Activated CD4-positive, alpha-beta T cell treated with anti-CD3 and anti-CD28 coated beads, Interleukin-2, amount 10 ng/mL, durations not matched to agents 24 days and 14 days (primary cell): Measurements from ENCODE around the gene MSH3. TPM values are rescaled to one million over a fixed set of nuclear protein-coding genes. Genes with fewer than 3 reads are reported as not detected.

Experiments
- DNase-seq: peaks from one replicate; pipeline ENCODE4 v3.0.0; 2022
- H3K27ac Mint-ChIP-seq: one replicate; pipeline ENCODE4 v1.8.0; 2022; ENCODE audit warnings: mild to moderate bottlenecking, mixed read lengths
- H3K27me3 Mint-ChIP-seq: one replicate; pipeline ENCODE4 v1.8.0; 2022; ENCODE audit warnings: mixed read lengths
- H3K36me3 Mint-ChIP-seq: one replicate; pipeline ENCODE4 v1.8.0; 2022; ENCODE audit warnings: low read depth, mild to moderate bottlenecking, mixed read lengths
- H3K4me1 Mint-ChIP-seq: one replicate; pipeline ENCODE4 v1.8.0; 2021; ENCODE audit warnings: mixed read lengths
- H3K4me3 Mint-ChIP-seq: one replicate; pipeline ENCODE4 v1.8.0; 2022; ENCODE audit warnings: mild to moderate bottlenecking, moderate library complexity, mixed read lengths
- H3K9me3 Mint-ChIP-seq: one replicate; pipeline ENCODE4 v1.8.0; 2021; ENCODE audit warnings: mixed read lengths
- intact Hi-C: fragments of 100-400 bp; cut with micrococcal nuclease; formaldehyde crosslinking; loops from one replicate; pipeline ENCODE4 v1.15.1; 2023
- total RNA-seq: library from RNA; stranded (reverse); gene quantifications from 2 replicates; pipeline ENCODE4 v1.2.3, GENCODE V29; 2022

MSH3 gene
- total RNA-seq, 1 donor from 2014 or later: 21.1 TPM

DNA sequence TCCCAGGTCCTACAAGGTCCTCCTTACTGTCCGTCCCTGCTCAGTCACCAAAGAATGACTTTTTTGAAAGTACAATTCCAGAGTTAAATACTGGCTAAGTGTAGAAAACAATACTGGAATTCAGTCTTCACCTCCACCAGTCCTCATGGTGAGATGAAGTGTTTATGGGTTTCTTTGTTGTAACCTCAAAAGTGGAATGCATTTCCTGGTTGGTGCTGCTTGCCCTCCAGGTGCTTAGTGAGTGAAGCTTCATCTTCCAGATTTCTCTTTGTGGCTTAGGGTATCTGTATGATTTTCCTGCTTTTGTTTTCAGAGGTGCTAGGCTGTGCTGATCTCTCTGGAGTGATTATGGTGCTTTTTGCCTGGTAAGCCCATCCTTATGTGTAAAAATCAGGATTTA is 49.8 kb downstream of the MSH3 start:
- Mint-ChIP-seq H3K27ac (no peak overlapping the region), H3K4me3 (no peak overlapping the region), H3K36me3 (peaks cover 34% of the 10 kb centered on the region), H3K9me3 (no peaks in the 10 kb centered on the region), H3K4me1 (peaks cover 13% of the 10 kb centered on the region), H3K27me3 (no peaks in the 10 kb centered on the region)
- intact Hi-C loops: no loop called here
- DNase-seq: no peak

DNA sequence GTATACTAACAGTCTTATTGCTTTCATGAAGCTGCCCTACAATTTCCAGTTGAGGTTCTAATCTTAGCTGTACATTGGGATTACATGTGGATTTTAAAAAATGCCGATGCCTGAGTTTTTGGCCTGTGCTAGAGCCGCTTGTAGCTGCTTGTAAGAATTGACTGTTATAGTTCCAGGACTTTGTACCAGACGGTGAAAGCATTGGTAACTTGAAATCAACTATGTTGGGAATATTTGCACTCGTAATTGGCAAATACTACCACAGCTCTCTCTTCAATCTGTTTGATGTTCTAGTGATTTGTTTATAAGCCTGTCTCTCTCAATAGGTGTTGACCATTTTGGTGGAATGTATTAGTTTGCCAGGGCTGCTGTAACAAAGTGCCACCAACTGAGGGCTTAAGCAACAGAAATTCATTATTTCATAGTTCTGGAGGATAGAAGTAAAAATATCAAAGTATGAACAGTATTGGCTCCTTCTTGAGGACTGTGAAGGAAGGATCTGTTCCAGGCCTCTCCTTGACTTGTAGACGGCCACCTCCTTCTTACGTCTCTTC is 50.8 kb downstream of the MSH3 start:
- peaks cover 39% of the 10 kb centered on the region for H3K36me3 Mint-ChIP-seq
- no peak overlapping the region for H3K27ac Mint-ChIP-seq
- DNase-seq: no peak
- peaks cover 19% of the 10 kb centered on the region for H3K4me1 Mint-ChIP-seq
- no peak overlapping the region for H3K4me3 Mint-ChIP-seq
- no peaks in the 10 kb centered on the region for H3K27me3 Mint-ChIP-seq
- intact Hi-C loops: no loop called here
- H3K9me3 Mint-ChIP-seq: no peaks in the 10 kb centered on the region

DNA sequence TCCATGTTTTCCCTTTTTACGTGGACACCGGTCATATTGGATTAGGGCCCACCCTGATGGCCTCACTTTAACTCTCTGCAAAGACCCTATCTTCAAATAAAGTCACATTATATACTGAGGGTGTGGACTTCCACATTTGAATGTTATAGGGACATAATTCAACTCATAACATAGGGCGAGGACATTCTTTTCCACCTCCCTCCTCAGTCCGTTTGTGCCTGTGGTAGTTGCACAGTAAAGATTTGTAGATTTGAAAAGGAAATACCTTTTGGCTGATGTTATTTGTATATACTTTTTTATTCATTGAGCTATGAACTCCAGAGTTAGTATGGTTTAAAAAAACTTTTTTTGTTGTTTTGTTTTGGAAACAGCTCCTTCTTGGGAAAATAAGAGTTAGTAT is 51.3 kb downstream of the MSH3 start:
- H3K4me3 Mint-ChIP-seq: no peak overlapping the region
- H3K36me3 Mint-ChIP-seq: peaks cover 37% of the 10 kb centered on the region
- no peak overlapping the region for H3K27ac Mint-ChIP-seq
- no peak for DNase-seq
- intact Hi-C loops: no loop called here
- H3K27me3 Mint-ChIP-seq: no peaks in the 10 kb centered on the region
- peaks cover 24% of the 10 kb centered on the region for H3K4me1 Mint-ChIP-seq
- no peaks in the 10 kb centered on the region for H3K9me3 Mint-ChIP-seq

DNA sequence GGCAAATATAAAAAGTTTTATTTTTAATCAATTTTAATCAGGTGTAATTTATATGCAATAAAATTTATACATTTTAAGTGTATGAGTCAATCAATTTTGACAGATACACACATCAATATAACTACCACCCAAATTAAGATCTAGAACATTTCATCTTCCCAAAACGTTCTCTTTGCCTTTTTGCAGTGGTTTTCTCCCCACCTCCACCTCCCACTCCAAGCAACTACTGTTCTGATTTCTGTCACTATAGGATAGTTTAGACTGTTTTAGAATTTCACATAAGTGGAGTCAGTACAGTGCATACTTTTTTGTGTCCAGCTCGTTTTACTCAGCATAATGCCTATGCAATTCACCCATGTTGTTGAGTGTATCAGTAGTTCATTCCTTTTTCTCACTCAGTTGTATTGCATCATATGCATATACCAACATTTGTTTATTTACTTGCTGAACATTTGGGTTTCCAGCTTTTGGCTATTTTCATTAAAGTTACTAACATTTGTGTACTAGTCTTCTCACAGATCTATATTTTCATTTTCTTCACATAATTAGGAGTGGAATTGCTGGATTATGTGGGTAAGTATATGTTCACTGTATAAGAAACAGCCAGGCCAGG is 52.5 kb downstream of the MSH3 start:
- Mint-ChIP-seq H3K27me3 (no peaks in the 10 kb centered on the region), H3K27ac (no peak overlapping the region), H3K4me1 (peaks cover 30% of the 10 kb centered on the region), H3K9me3 (no peaks in the 10 kb centered on the region), H3K4me3 (no peak overlapping the region), H3K36me3 (peaks cover 39% of the 10 kb centered on the region)
- intact Hi-C loops: no loop called here
- DNase-seq: no peak

DNA sequence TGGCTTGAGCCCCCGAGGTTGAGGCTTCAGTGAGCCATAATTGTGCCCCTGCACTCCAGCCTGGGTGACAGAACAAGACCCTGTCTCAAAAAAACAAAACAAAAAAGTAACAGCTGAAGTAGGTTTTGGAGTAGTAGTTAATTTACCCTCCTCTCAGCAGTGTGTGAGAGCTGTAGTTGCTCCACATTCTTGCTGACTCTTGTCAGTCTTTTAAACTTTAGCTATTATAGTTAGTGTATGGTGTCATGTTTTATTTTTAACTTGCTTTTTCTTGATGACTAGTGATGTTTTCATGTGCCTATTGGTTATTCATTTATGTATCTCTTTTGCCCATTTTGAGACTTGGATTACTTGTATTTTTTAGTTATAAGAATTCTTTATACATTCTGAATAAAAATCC is 53.2 kb downstream of the MSH3 start:
- no peak overlapping the region for H3K4me3 Mint-ChIP-seq
- H3K36me3 Mint-ChIP-seq: peaks cover 37% of the 10 kb centered on the region
- H3K27ac Mint-ChIP-seq: peak overlapping the region; percentile 48
- H3K9me3 Mint-ChIP-seq: no peaks in the 10 kb centered on the region
- intact Hi-C loops: no loop called here
- no peak for DNase-seq
- no peaks in the 10 kb centered on the region for H3K27me3 Mint-ChIP-seq
- H3K4me1 Mint-ChIP-seq: peaks cover 32% of the 10 kb centered on the region

DNA sequence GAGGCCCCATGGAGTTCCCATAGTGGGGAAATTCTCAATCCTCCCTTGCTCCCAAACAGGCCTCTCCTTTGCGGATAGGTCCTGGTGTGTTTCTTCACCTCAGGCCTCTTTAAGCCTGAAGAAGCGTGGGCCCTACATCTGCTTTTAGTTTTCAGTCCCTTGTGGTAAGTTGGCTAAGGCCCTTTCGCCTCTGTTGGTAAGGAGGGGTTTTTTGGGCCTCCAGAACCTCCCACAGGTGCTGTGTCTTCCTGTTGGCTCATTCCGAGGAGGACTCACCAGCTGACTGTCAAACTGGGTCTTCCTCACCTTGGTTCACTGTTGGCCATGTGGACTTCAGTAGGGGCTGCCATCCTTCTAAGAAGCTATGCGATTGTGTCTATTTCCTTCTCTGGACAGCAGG is 56.8 kb downstream of the MSH3 start:
- no peaks in the 10 kb centered on the region for H3K9me3 Mint-ChIP-seq
- peaks cover 31% of the 10 kb centered on the region for H3K4me1 Mint-ChIP-seq
- H3K36me3 Mint-ChIP-seq: peaks cover 37% of the 10 kb centered on the region
- H3K4me3 Mint-ChIP-seq: no peak overlapping the region
- DNase-seq: no peak
- intact Hi-C loops: loop anchor here (5.0 kb wide), 1 partner anchor 396 kb away; no protein-coding TSS in a partner anchor
- H3K27ac Mint-ChIP-seq: peak overlapping the region; percentile 18
- no peaks in the 10 kb centered on the region for H3K27me3 Mint-ChIP-seq

DNA sequence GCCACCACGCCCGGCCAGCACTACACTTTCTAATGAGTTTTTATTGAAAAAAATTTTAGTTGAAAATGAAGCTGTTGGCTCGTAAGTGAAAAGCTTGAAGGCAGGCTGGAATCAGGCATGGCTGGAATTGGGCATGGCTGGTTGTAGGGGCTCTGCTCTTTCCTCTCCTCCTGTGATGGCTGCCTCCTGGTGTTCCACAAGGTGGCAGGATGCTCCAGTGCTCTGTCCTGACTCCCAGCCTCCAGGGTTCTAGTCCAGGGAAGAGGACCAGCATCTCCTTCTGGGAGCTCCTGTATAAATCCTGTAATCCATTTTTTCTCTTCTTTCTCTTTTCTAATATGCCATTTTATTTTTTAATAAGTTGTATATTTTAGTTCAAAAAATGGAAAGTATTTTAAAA is 57.5 kb downstream of the MSH3 start:
- Mint-ChIP-seq H3K36me3 (peaks cover 39% of the 10 kb centered on the region), H3K4me1 (peaks cover 31% of the 10 kb centered on the region), H3K27ac (no peak overlapping the region), H3K9me3 (no peaks in the 10 kb centered on the region), H3K27me3 (no peaks in the 10 kb centered on the region), H3K4me3 (no peak overlapping the region)
- intact Hi-C loops: loop anchor here (5.0 kb wide), 1 partner anchor 395 kb away; no protein-coding TSS in a partner anchor
- DNase-seq: no peak

DNA sequence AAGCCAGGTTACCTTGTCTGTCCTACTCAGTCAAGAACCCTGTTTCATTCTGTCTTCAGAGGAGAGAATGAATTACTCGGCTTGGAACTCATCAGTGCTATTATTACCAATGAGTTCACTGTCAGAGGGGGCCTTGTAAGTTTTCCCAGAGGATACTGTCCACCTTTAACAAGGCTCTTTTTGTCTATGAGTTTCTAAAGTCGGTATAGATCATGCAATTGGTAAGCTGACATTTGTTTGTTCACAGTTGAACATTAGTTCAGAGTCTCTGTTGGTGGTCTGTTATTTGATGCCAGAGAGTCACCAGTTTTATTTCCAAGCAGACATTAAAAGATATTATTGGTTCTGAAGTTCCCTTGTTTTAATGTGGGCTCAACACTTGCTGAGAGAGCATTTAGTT is 58.5 kb downstream of the MSH3 start:
- peaks cover 31% of the 10 kb centered on the region for H3K4me1 Mint-ChIP-seq
- no peak for DNase-seq
- intact Hi-C loops: loop anchor here (5.0 kb wide), 1 partner anchor 394 kb away; no protein-coding TSS in a partner anchor
- no peak overlapping the region for H3K27ac Mint-ChIP-seq
- H3K4me3 Mint-ChIP-seq: no peak overlapping the region
- no peaks in the 10 kb centered on the region for H3K9me3 Mint-ChIP-seq
- H3K27me3 Mint-ChIP-seq: no peaks in the 10 kb centered on the region
- peaks cover 41% of the 10 kb centered on the region for H3K36me3 Mint-ChIP-seq

DNA sequence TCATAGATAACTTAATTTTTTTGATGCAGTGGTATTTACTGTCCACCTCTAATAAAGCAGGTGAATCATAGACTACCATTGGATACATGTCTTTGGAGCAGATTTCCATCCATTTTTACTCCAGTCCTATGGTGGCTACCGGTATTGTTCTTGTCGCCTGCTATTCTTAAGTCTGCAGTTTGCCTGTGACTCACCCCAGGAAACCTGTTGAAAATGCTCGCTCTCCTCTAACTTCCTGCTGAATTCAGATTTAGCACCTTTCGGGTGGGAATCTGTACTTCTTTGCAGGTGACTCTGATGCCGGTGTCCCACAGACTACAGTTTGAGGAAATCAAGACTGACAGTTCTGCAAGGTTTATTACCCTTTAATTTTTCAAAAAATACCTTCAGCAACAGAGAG is 59.2 kb downstream of the MSH3 start:
- Mint-ChIP-seq H3K36me3 (peaks cover 45% of the 10 kb centered on the region), H3K27ac (no peak overlapping the region), H3K4me1 (peaks cover 31% of the 10 kb centered on the region), H3K27me3 (no peaks in the 10 kb centered on the region), H3K4me3 (no peak overlapping the region), H3K9me3 (no peaks in the 10 kb centered on the region)
- no peak for DNase-seq
- intact Hi-C loops: loop anchor here (5.0 kb wide), 1 partner anchor 394 kb away; no protein-coding TSS in a partner anchor

DNA sequence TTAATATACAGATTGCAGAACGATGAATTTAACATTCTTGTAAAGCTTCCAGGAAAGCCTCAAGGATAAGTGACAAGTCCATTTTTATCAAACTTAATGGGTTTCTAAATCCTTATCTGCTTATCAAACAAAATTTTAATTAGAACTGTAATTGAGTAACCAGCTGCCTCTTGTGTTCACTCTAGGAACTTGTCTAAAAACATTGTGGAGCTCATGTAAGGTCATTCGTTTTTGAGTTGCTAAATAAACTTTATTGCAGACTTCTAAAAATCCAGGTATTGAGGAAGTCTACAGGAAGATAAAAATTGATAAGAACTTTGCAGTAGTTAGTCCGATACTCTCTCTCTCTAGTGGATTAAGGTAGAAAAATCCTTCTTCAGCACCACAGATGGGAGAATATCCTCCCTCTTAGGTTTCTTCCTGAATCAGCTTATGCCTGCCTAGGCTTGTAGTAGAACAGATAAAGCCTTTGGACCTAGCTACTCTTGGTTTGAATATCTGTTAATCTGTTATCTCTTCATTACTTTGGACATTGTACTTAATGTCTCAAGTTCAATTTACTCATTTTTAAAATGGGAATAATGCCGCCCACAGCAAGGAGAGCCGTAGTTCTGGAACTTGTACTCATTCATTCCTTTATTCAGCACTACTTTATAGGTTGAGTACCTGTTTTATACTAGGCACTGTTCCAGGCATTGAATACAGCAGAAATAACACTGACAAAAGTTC is 60.3 kb downstream of the MSH3 start:
- Mint-ChIP-seq H3K27me3 (no peaks in the 10 kb centered on the region), H3K4me1 (peaks cover 29% of the 10 kb centered on the region), H3K9me3 (peaks cover 4% of the 10 kb centered on the region), H3K4me3 (no peak overlapping the region), H3K36me3 (peaks cover 47% of the 10 kb centered on the region), H3K27ac (no peak overlapping the region)
- intact Hi-C loops: loop anchor here (5.0 kb wide), 1 partner anchor 393 kb away; no protein-coding TSS in a partner anchor
- DNase-seq: no peak

DNA sequence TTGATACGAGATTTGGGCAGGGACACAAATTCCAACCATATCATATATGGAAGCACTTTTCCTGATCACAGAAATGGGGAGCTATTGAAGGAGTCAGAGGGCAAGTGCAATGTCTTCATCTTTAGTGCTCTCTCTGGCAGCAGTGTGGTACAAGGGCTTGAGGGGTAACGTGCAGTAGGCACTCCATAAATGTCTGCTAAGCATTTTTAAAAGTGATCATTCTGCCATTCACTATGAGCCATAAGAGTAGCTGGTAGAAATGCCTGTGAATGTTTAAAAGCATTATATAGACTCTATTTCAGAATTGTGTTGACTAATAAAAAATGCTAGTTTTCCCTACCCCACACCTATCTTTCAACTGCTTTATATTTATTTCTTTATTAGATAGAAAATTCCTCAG is 61.4 kb downstream of the MSH3 start:
- intact Hi-C loops: no loop called here

DNA sequence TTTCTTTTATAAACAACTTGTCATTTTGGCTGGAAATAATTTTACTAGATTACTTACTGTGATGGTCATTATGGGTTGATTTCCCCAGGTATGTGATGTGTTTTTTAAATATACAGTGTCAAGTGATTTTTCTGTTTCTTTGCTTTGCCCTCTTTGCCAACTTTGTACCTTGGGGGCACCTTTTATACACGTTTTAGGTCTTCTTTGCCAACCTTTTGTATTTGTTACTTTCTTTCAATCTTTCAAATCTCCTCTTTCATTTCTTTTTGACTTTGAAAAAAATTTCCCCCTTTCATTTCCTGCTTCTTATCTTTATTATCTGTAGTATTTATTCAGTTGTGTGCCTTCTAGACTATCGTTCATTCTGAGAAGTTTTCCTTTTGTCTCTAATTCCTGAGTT is 65.7 kb downstream of the MSH3 start:
- Mint-ChIP-seq H3K4me3 (no peak overlapping the region), H3K36me3 (peaks cover 54% of the 10 kb centered on the region), H3K9me3 (peaks cover 17% of the 10 kb centered on the region), H3K27me3 (no peaks in the 10 kb centered on the region), H3K27ac (no peak overlapping the region), H3K4me1 (peaks cover 4% of the 10 kb centered on the region)
- intact Hi-C loops: no loop called here
- no peak for DNase-seq

More for the DNA sequence above, 61.4 kb downstream of the MSH3 start:
- no peak for DNase-seq
- no peak overlapping the region for H3K27ac Mint-ChIP-seq
- H3K9me3 Mint-ChIP-seq: peaks cover 12% of the 10 kb centered on the region
- peaks cover 22% of the 10 kb centered on the region for H3K4me1 Mint-ChIP-seq
- H3K27me3 Mint-ChIP-seq: no peaks in the 10 kb centered on the region
- no peak overlapping the region for H3K4me3 Mint-ChIP-seq
- peaks cover 55% of the 10 kb centered on the region for H3K36me3 Mint-ChIP-seq

DNA sequence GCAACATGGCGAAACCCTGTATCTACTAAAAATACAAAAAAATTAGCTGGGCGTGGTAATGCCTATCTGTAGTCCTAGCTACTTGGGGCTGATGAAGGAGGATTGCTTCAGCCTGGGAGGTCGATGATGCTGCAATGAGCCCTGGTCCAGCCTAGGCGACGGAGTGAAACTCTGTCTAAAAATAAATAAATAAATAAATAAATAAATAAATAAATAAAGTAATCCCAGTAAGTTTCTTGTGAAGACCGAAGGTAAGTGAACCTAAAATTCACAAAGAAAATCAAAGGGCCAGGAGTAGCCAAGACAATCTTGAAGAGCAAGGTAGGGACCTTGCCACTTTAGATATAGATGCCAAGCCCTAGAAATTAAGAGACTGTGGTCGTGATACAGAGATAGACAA is 68.5 kb downstream of the MSH3 start:
- H3K4me1 Mint-ChIP-seq: peaks cover 2% of the 10 kb centered on the region
- no peaks in the 10 kb centered on the region for H3K27me3 Mint-ChIP-seq
- H3K27ac Mint-ChIP-seq: no peak overlapping the region
- DNase-seq: no peak
- intact Hi-C loops: no loop called here
- peaks cover 17% of the 10 kb centered on the region for H3K9me3 Mint-ChIP-seq
- H3K4me3 Mint-ChIP-seq: no peak overlapping the region
- peaks cover 65% of the 10 kb centered on the region for H3K36me3 Mint-ChIP-seq

DNA sequence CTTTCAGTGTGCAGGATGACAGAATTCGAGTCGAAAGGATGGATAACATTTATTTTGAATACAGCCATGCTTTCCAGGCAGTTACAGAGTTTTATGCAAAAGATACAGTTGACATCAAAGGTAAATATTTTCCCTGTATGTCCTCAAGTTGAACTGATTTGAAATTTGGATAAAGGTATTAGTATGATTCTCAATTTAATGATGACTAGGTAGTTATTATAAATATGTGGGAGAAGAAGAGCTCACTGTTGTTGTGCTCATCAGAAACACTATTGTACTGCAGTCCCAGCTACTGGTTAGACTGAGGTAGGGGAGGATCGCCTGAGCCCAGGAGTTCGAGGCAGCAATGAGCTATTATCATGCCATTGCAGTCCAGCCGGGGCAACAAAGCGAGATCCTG is 71.0 kb downstream of the MSH3 start:
- intact Hi-C loops: no loop called here
- H3K27ac Mint-ChIP-seq: no peak overlapping the region
- H3K36me3 Mint-ChIP-seq: peaks cover 61% of the 10 kb centered on the region
- DNase-seq: no peak
- H3K4me1 Mint-ChIP-seq: no peaks in the 10 kb centered on the region
- H3K27me3 Mint-ChIP-seq: no peaks in the 10 kb centered on the region
- no peak overlapping the region for H3K4me3 Mint-ChIP-seq
- peaks cover 6% of the 10 kb centered on the region for H3K9me3 Mint-ChIP-seq
